Measurements from ENCODE around the gene GRB10. TPM values are rescaled to one million over a fixed set of nuclear protein-coding genes. Genes with fewer than 3 reads are reported as not detected.

Gene GRB10
- total RNA-seq, 1 donor from 2014 or later = 33.9 TPM

- Histone ChIP-seq H4K20me1 (ENCODE audit: low read depth) (no peaks in the 10 kb centered on the region), H3K4me2 (no peak overlapping the region), H3K4me3 (no peak overlapping the region), H2AFZ (replicated peaks) (no peak overlapping the region), H3K9ac (no peak overlapping the region), H3K9me3 (ENCODE audit: low read depth) (no peaks in the 10 kb centered on the region), H3K27me3 (no peaks in the 10 kb centered on the region), H3K27ac (no peak overlapping the region), H3F3A (ENCODE audit: low read depth) (no peaks in the 10 kb centered on the region), H3K79me2 (ENCODE audit: low read depth) (no peaks in the 10 kb centered on the region), H3K4me1 (peaks cover 12% of the 10 kb centered on the region), H3K36me3 (no peaks in the 10 kb centered on the region)
- H3K36me3 Mint-ChIP-seq = no peaks in the 10 kb centered on the region
- peaks cover 2% of the 10 kb centered on the region for H3K9me3 Mint-ChIP-seq
- H3K27me3 Mint-ChIP-seq (ENCODE audit: insufficient read depth, low read depth) = no peaks in the 10 kb centered on the region
- no peak for DNase-seq (ENCODE audit: low spot score)
- H3K27ac Mint-ChIP-seq = no peak overlapping the region
- no peak overlapping the region for H3K4me3 Mint-ChIP-seq
- no peak for TF ChIP-seq CTCF (IDR thresholded peaks at IDR 0.05)
- no peak for TF ChIP-seq EZH2phosphoT487 (IDR thresholded peaks at IDR 0.05)
- no peak for TF ChIP-seq EZH2 (IDR thresholded peaks at IDR 0.05)
- H3K4me1 Mint-ChIP-seq = peaks cover 14% of the 10 kb centered on the region
Measured at GRCh38 chr7:50818324-50818723, 35.6 kb upstream of the GRB10 start.

- Histone ChIP-seq H3K9ac (no peak overlapping the region), H3K4me1 (peaks cover 14% of the 10 kb centered on the region), H3K4me2 (no peak overlapping the region), H3K79me2 (ENCODE audit: low read depth) (no peaks in the 10 kb centered on the region), H3K27me3 (no peaks in the 10 kb centered on the region), H3K4me3 (no peak overlapping the region), H3K27ac (no peak overlapping the region), H4K20me1 (ENCODE audit: low read depth) (no peaks in the 10 kb centered on the region), H3K9me3 (ENCODE audit: low read depth) (no peaks in the 10 kb centered on the region), H2AFZ (replicated peaks) (no peak overlapping the region), H3K36me3 (no peaks in the 10 kb centered on the region), H3F3A (ENCODE audit: low read depth) (no peaks in the 10 kb centered on the region)
- Mint-ChIP-seq H3K27me3 (ENCODE audit: insufficient read depth, low read depth) (no peaks in the 10 kb centered on the region), H3K36me3 (no peaks in the 10 kb centered on the region), H3K4me3 (no peak overlapping the region), H3K4me1 (peaks cover 14% of the 10 kb centered on the region), H3K27ac (no peak overlapping the region), H3K9me3 (peaks cover 2% of the 10 kb centered on the region)
- DNase-seq (ENCODE audit: low spot score) = no peak
- TF ChIP-seq EZH2 (IDR thresholded peaks at IDR 0.05) (no peak), EZH2phosphoT487 (IDR thresholded peaks at IDR 0.05) (no peak)
Measured at GRCh38 chr7:50817561-50817960, 34.9 kb upstream of the GRB10 start.

GRCh38 chr7:50815138-50815537 is 32.4 kb upstream of the GRB10 start:
- no peak overlapping the region for H2AFZ ChIP-seq (replicated peaks)
- DNase-seq (ENCODE audit: low spot score) = no peak
- H3K36me3 Mint-ChIP-seq = no peaks in the 10 kb centered on the region
- no peaks in the 10 kb centered on the region for H3K79me2 ChIP-seq (ENCODE audit: low read depth)
- H3K4me3 Mint-ChIP-seq = no peak overlapping the region
- no peak overlapping the region for H3K4me3 ChIP-seq
- no peak overlapping the region for H3K4me2 ChIP-seq
- no peak overlapping the region for H3K27ac Mint-ChIP-seq
- peaks cover under 1% of the 10 kb centered on the region for H3K27me3 Mint-ChIP-seq (ENCODE audit: insufficient read depth, low read depth)
- no peak for TF ChIP-seq EZH2 (IDR thresholded peaks at IDR 0.05)
- TF ChIP-seq EZH2phosphoT487 (IDR thresholded peaks at IDR 0.05) = no peak
- no peak for TF ChIP-seq CTCF (IDR thresholded peaks at IDR 0.05)
- peaks cover 3% of the 10 kb centered on the region for H3K4me1 Mint-ChIP-seq
- H3K9me3 Mint-ChIP-seq = peaks cover 2% of the 10 kb centered on the region
- H4K20me1 ChIP-seq (ENCODE audit: low read depth) = no peaks in the 10 kb centered on the region
- H3K36me3 ChIP-seq = no peaks in the 10 kb centered on the region
- H3K9me3 ChIP-seq (ENCODE audit: low read depth) = no peaks in the 10 kb centered on the region
- peaks cover 6% of the 10 kb centered on the region for H3K4me1 ChIP-seq
- no peaks in the 10 kb centered on the region for H3F3A ChIP-seq (ENCODE audit: low read depth)
- no peaks in the 10 kb centered on the region for H3K27me3 ChIP-seq
- no peak overlapping the region for H3K9ac ChIP-seq
- H3K27ac ChIP-seq = no peak overlapping the region

GRCh38 chr7:50814166-50814565 is 31.5 kb upstream of the GRB10 start:
- DNase-seq (ENCODE audit: low spot score) = no peak
- H3K4me1 ChIP-seq = peaks cover 6% of the 10 kb centered on the region
- Mint-ChIP-seq H3K4me1 (peaks cover 3% of the 10 kb centered on the region), H3K27ac (no peak overlapping the region), H3K36me3 (no peaks in the 10 kb centered on the region), H3K4me3 (no peak overlapping the region), H3K9me3 (peaks cover 2% of the 10 kb centered on the region), H3K27me3 (ENCODE audit: insufficient read depth, low read depth) (peaks cover 4% of the 10 kb centered on the region)
- no peaks in the 10 kb centered on the region for H3F3A ChIP-seq (ENCODE audit: low read depth)
- H3K27ac ChIP-seq = no peak overlapping the region
- no peaks in the 10 kb centered on the region for H4K20me1 ChIP-seq (ENCODE audit: low read depth)
- no peak overlapping the region for H2AFZ ChIP-seq (replicated peaks)
- no peak for TF ChIP-seq CTCF (IDR thresholded peaks at IDR 0.05)
- TF ChIP-seq EZH2 (IDR thresholded peaks at IDR 0.05) = no peak
- TF ChIP-seq EZH2phosphoT487 (IDR thresholded peaks at IDR 0.05) = no peak
- H3K4me3 ChIP-seq = no peak overlapping the region
- H3K4me2 ChIP-seq = no peak overlapping the region
- no peaks in the 10 kb centered on the region for H3K27me3 ChIP-seq
- H3K9ac ChIP-seq = no peak overlapping the region
- H3K9me3 ChIP-seq (ENCODE audit: low read depth) = no peaks in the 10 kb centered on the region
- no peaks in the 10 kb centered on the region for H3K79me2 ChIP-seq (ENCODE audit: low read depth)
- H3K36me3 ChIP-seq = no peaks in the 10 kb centered on the region

All from neural progenitor cell (in vitro differentiated cells).